GM21529 (cell line): Measurements from ENCODE around the gene CD177.
"Not testable (repeated sequence)": the region's sequence is repeated elsewhere in the genome, so short reads cannot be mapped to it uniquely, and the experiment has no call there.

Experiments
- ATAC-seq: cut with Tn5 transposase; IDR thresholded peaks from one replicate; pipeline ENCODE4 v1.9.1; 2021; ENCODE audit not compliant: unreplicated experiment

CD177 gene

GRCh38 chr19:43377624-43378023 lies 24.1 kb downstream of the CD177 start:
- not testable (repeated sequence) for ATAC-seq

- ATAC-seq = no peak
Observed at GRCh38 chr19:43380008-43380407, 26.5 kb downstream of the CD177 start.

GRCh38 chr19:43380771-43381386 lies 27.4 kb downstream of the CD177 start:
- no peak for ATAC-seq

- not testable (repeated sequence) for ATAC-seq
Observed at GRCh38 chr19:43382586-43383216, 29.2 kb downstream of the CD177 start.

- not testable (repeated sequence) for ATAC-seq
Observed at GRCh38 chr19:43383254-43383653, 29.8 kb downstream of the CD177 start.

- not testable (repeated sequence) for ATAC-seq
Observed at GRCh38 chr19:43383759-43384158, 30.3 kb downstream of the CD177 start.

GRCh38 chr19:43390903-43391551 lies 37.5 kb downstream of the CD177 start:
- ATAC-seq = not testable (repeated sequence)

- ATAC-seq = not testable (repeated sequence)
Observed at GRCh38 chr19:43391552-43391935, 38.1 kb downstream of the CD177 start.

GRCh38 chr19:43393501-43393900 lies 40.0 kb downstream of the CD177 start:
- ATAC-seq = not testable (repeated sequence)

- no peak for ATAC-seq
Observed at GRCh38 chr19:43395561-43395960, 42.1 kb downstream of the CD177 start.

GRCh38 chr19:43406297-43406696 lies 52.8 kb downstream of the CD177 start:
- ATAC-seq = no peak

- no peak for ATAC-seq
Observed at GRCh38 chr19:43407416-43408005, 54.0 kb downstream of the CD177 start.

GRCh38 chr19:43408043-43408442 lies 54.6 kb downstream of the CD177 start:
- ATAC-seq = no peak

GRCh38 chr19:43409415-43409814 lies 55.9 kb downstream of the CD177 start:
- no peak for ATAC-seq

GRCh38 chr19:43412441-43412840 lies 59.0 kb downstream of the CD177 start:
- ATAC-seq = no peak
